ENCODE results near the gene NOBOX. TPM values are rescaled to one million over a fixed set of nuclear protein-coding genes. Genes with fewer than 3 reads are reported as not detected.
"Not testable (repeated sequence)": the region's sequence is repeated elsewhere in the genome, so short reads cannot be mapped to it uniquely, and the experiment has no call there.

Gene NOBOX
- not detected in 2 replicates for total RNA-seq (2014; rRNA removed; shearing (Covaris generic))

GRCh38 chr7:144403649-144404061, at the start of gene NOBOX:
Gene NOBOX, minus strand, starts transcription at chr7:144403693.
- no peak for DNase-seq (ENCODE audit: low spot score)

GRCh38 chr7:144452064-144452463, 48.6 kb upstream of the NOBOX start:
- DNase-seq (ENCODE audit: low spot score) = no peak

- no peak for DNase-seq (ENCODE audit: low spot score)
Observed at GRCh38 chr7:144445590-144445989, 42.1 kb upstream of the NOBOX start.

GRCh38 chr7:144439717-144440205, 36.3 kb upstream of the NOBOX start:
- DNase-seq (ENCODE audit: low spot score) = no peak

GRCh38 chr7:144438759-144439158, 35.3 kb upstream of the NOBOX start:
- DNase-seq (ENCODE audit: low spot score) = no peak

- DNase-seq (ENCODE audit: low spot score) = peak; percentile 40
Observed at GRCh38 chr7:144437370-144438191, 34.1 kb upstream of the NOBOX start.

GRCh38 chr7:144436500-144436899, 33.0 kb upstream of the NOBOX start:
- no peak for DNase-seq (ENCODE audit: low spot score)

- DNase-seq (ENCODE audit: low spot score) = no peak
Observed at GRCh38 chr7:144428431-144428830, 24.9 kb upstream of the NOBOX start.

GRCh38 chr7:144427539-144427938, 24.0 kb upstream of the NOBOX start:
- not testable (repeated sequence) for DNase-seq (ENCODE audit: low spot score)

GRCh38 chr7:144418931-144419330, 15.4 kb upstream of the NOBOX start:
- DNase-seq (ENCODE audit: low spot score) = not testable (repeated sequence)

GRCh38 chr7:144416341-144416740, 12.8 kb upstream of the NOBOX start:
- DNase-seq (ENCODE audit: low spot score) = no peak

GRCh38 chr7:144415858-144416257, 12.4 kb upstream of the NOBOX start:
- DNase-seq (ENCODE audit: low spot score) = no peak

GRCh38 chr7:144414815-144415214, 11.3 kb upstream of the NOBOX start:
- DNase-seq (ENCODE audit: low spot score) = no peak

GRCh38 chr7:144410441-144410840, 6.9 kb upstream of the NOBOX start:
- no peak for DNase-seq (ENCODE audit: low spot score)

GRCh38 chr7:144408121-144408520, 4.6 kb upstream of the NOBOX start:
- DNase-seq (ENCODE audit: low spot score) = no peak

GRCh38 chr7:144407266-144407931, 3.9 kb upstream of the NOBOX start:
- DNase-seq (ENCODE audit: low spot score) = no peak

- DNase-seq (ENCODE audit: low spot score) = no peak
Observed at GRCh38 chr7:144404946-144405345, 1.5 kb upstream of the NOBOX start.

GRCh38 chr7:144403102-144403501, 391 bp downstream of the NOBOX start:
- DNase-seq (ENCODE audit: low spot score) = no peak

GRCh38 chr7:144401490-144401889, 2.0 kb downstream of the NOBOX start:
- no peak for DNase-seq (ENCODE audit: low spot score)

- DNase-seq (ENCODE audit: low spot score) = no peak
Observed at GRCh38 chr7:144399946-144400345, 3.5 kb downstream of the NOBOX start.

GRCh38 chr7:144398911-144399310, 4.6 kb downstream of the NOBOX start:
- DNase-seq (ENCODE audit: low spot score) = no peak

GRCh38 chr7:144398291-144398690, 5.2 kb downstream of the NOBOX start:
- DNase-seq (ENCODE audit: low spot score) = no peak

- no peak for DNase-seq (ENCODE audit: low spot score)
Observed at GRCh38 chr7:144397086-144397485, 6.4 kb downstream of the NOBOX start.

Data from A172 (cell line).